K562 (cell line): ENCODE results near the gene RNPEP. TPM values are rescaled to one million over a fixed set of nuclear protein-coding genes. Genes with fewer than 3 reads are reported as not detected.

Source experiments
- ARID4B ChIP-seq: sonication (generic); formaldehyde crosslinking; IDR thresholded peaks from 2 replicates; pipeline ENCODE4 v1.8.0; 2022; ENCODE audit warnings: mild to moderate bottlenecking, missing genetic modification reagents
- E2F3 ChIP-seq: fragments of 250-450 bp; sonication (Bioruptor Pico); IDR thresholded peaks from 2 replicates; pipeline ENCODE4 v1.4.0; 2020; ENCODE audit warnings: mild to moderate bottlenecking
- ETV5 ChIP-seq: sonication (generic); formaldehyde crosslinking; IDR thresholded peaks from 2 replicates; pipeline ENCODE4 v1.4.0; 2020; ENCODE audit warnings: low read depth, mild to moderate bottlenecking, missing genetic modification reagents
- KAT7 ChIP-seq: sonication (generic); formaldehyde crosslinking; IDR thresholded peaks from 2 replicates; pipeline ENCODE4 v1.8.0; 2022; ENCODE audit warnings: missing genetic modification reagents, mild to moderate bottlenecking, borderline replicate concordance
- NBN ChIP-seq: fragments of 450-650 bp; IDR thresholded peaks from 2 replicates; pipeline ENCODE4 v1.6.1; 2016; ENCODE audit warnings: low read depth, mild to moderate bottlenecking
- POLR2AphosphoS2 ChIP-seq: IDR thresholded peaks from 2 replicates; pipeline ENCODE4 v1.6.1; 2012; ENCODE audit warnings: low read length, improper control_type of control experiment
- PRMT5 ChIP-seq: sonication (generic); formaldehyde crosslinking; IDR thresholded peaks from 2 replicates; pipeline ENCODE4 v1.5.0; 2020; ENCODE audit warnings: missing genetic modification reagents
- RBM34 ChIP-seq: fragments of 200-400 bp; formaldehyde crosslinking; IDR thresholded peaks from 2 replicates; pipeline ENCODE4 v1.6.1; 2018; ENCODE audit warnings: low read length, borderline replicate concordance; ENCODE audit not compliant: insufficient read depth
- SNRNP70 ChIP-seq: fragments of 200-400 bp; formaldehyde crosslinking; optimal IDR thresholded peaks from 2 replicates; pipeline ENCODE3; 2017; ENCODE audit warnings: low read depth, low read length
- STAG1 ChIP-seq: sonication (generic); formaldehyde crosslinking; IDR thresholded peaks from 2 replicates; pipeline ENCODE4 v1.5.0; 2020; ENCODE audit warnings: missing genetic modification reagents, borderline replicate concordance
- TBP ChIP-seq: optimal IDR thresholded peaks from 2 replicates; pipeline ENCODE3; 2011; ENCODE audit warnings: low read depth, low read length, improper control_type of control experiment
- TCF7L2 ChIP-seq: fragments of 150-350 bp; IDR thresholded peaks from 2 replicates; pipeline ENCODE4 v1.6.1; 2016; ENCODE audit warnings: low read depth, mild to moderate bottlenecking, low read length, moderate library complexity
- U2AF2 ChIP-seq: fragments of 200-400 bp; formaldehyde crosslinking; optimal IDR thresholded peaks from 2 replicates; pipeline ENCODE3; 2017; ENCODE audit warnings: low read depth, mild to moderate bottlenecking, low read length
- ZBTB17 ChIP-seq: fragments of 450-650 bp; formaldehyde crosslinking; IDR thresholded peaks from 2 replicates; pipeline ENCODE4 v1.4.0; 2020; ENCODE audit warnings: mild to moderate bottlenecking
- ZBTB8A ChIP-seq: fragments of 450-650 bp; IDR thresholded peaks from 2 replicates; pipeline ENCODE4 v1.6.1; 2018; ENCODE audit warnings: mild to moderate bottlenecking, moderate library complexity; ENCODE audit not compliant: partially characterized antibody
- polyA plus RNA-seq, 8 experiments: library from polyadenylated mRNA; depleted of rRNA in 4 of 8; stranded (reverse) in 5 of 8; unstranded in 3 of 8; fragments of >200 nt; fragmentation: Nextera tagmentation in 2 of 8; fragmentation: Illumina TruSeq in 1 of 8; extraction: Ambion mirVana in 2 of 8; extraction: Trizol in 1 of 8; gene quantifications; 2 replicates each; pipeline versions ENCODE4 v1.2.1 to v1.2.3, GENCODE V29; 2011 to 2014; ENCODE audit warnings: inconsistent platforms in 1 of 8, missing spikeins in 1 of 8
- total RNA-seq, 7 experiments: library from RNA; depleted of rRNA in 6 of 7; stranded (reverse); fragments of >200 nt in 6 of 7; fragmentation: Illumina TruSeq in 2 of 7; extraction: Trizol in 2 of 7; gene quantifications; 2 replicates each; pipeline versions ENCODE4 v1.2.1 to v1.2.3, GENCODE V29; 2011 to 2021; ENCODE audit warnings: low replicate concordance in 1 of 7
- TF ChIP-seq, protein P1 (sequence below): sonication (generic); formaldehyde crosslinking; IDR thresholded peaks from 2 replicates; pipeline ENCODE4 v1.8.0; 2023; ENCODE audit warnings: mild to moderate bottlenecking, missing genetic modification reagents
- TF ChIP-seq, protein P2 (sequence below): sonication (generic); formaldehyde crosslinking; IDR thresholded peaks from 2 replicates; pipeline ENCODE4 v1.8.1; 2022; ENCODE audit warnings: missing genetic modification reagents
- TF ChIP-seq, protein P3 (sequence below): fragments of 450-650 bp; IDR thresholded peaks from 2 replicates; pipeline ENCODE4 v1.6.1; 2016

The RNPEP gene
- total and polyA plus RNA-seq, 9 of the 15 experiments (the other 6 are each of a cell fraction or from before 2014, with no cell fraction given), result 27.5 to 131 (median 63.4) TPM

GRCh38 chr1:201999625-202000238, 17.3 kb downstream of the RNPEP start (continued):
- TF ChIP-seq, protein P1, sequence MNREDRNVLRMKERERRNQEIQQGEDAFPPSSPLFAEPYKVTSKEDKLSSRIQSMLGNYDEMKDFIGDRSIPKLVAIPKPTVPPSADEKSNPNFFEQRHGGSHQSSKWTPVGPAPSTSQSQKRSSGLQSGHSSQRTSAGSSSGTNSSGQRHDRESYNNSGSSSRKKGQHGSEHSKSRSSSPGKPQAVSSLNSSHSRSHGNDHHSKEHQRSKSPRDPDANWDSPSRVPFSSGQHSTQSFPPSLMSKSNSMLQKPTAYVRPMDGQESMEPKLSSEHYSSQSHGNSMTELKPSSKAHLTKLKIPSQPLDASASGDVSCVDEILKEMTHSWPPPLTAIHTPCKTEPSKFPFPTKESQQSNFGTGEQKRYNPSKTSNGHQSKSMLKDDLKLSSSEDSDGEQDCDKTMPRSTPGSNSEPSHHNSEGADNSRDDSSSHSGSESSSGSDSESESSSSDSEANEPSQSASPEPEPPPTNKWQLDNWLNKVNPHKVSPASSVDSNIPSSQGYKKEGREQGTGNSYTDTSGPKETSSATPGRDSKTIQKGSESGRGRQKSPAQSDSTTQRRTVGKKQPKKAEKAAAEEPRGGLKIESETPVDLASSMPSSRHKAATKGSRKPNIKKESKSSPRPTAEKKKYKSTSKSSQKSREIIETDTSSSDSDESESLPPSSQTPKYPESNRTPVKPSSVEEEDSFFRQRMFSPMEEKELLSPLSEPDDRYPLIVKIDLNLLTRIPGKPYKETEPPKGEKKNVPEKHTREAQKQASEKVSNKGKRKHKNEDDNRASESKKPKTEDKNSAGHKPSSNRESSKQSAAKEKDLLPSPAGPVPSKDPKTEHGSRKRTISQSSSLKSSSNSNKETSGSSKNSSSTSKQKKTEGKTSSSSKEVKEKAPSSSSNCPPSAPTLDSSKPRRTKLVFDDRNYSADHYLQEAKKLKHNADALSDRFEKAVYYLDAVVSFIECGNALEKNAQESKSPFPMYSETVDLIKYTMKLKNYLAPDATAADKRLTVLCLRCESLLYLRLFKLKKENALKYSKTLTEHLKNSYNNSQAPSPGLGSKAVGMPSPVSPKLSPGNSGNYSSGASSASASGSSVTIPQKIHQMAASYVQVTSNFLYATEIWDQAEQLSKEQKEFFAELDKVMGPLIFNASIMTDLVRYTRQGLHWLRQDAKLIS, result no peak
- TF ChIP-seq PRMT5 (CRISPR knock-in tag) (no peak), POLR2AphosphoS2 (peak; percentile 72; the same call in 1 of the 2 replicates), NBN (no peak), E2F3 (CRISPR knock-in tag) (no peak), RBM34 (no peak), TBP (no peak), TCF7L2 (no peak), U2AF2 (no peak), ZBTB8A (no peak), ETV5 (no peak), ZBTB17 (CRISPR knock-in tag) (no peak), STAG1 (CRISPR knock-in tag) (peak; percentile 56; the same call in 1 of the 2 replicates), ARID4B (CRISPR knock-in tag) (0 out of 2 replicates have a peak, but pooled peaks have one; percentile 9), KAT7 (CRISPR knock-in tag) (no peak), SNRNP70 (no peak)
- TF ChIP-seq, protein P2, sequence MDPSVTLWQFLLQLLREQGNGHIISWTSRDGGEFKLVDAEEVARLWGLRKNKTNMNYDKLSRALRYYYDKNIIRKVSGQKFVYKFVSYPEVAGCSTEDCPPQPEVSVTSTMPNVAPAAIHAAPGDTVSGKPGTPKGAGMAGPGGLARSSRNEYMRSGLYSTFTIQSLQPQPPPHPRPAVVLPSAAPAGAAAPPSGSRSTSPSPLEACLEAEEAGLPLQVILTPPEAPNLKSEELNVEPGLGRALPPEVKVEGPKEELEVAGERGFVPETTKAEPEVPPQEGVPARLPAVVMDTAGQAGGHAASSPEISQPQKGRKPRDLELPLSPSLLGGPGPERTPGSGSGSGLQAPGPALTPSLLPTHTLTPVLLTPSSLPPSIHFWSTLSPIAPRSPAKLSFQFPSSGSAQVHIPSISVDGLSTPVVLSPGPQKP (CRISPR knock-in tag), result no peak
- TF ChIP-seq, protein P3, sequence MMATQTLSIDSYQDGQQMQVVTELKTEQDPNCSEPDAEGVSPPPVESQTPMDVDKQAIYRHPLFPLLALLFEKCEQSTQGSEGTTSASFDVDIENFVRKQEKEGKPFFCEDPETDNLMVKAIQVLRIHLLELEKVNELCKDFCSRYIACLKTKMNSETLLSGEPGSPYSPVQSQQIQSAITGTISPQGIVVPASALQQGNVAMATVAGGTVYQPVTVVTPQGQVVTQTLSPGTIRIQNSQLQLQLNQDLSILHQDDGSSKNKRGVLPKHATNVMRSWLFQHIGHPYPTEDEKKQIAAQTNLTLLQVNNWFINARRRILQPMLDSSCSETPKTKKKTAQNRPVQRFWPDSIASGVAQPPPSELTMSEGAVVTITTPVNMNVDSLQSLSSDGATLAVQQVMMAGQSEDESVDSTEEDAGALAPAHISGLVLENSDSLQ, result peak; percentile 57
